ENCODE results near the gene YWHAB.
"Not testable (repeated sequence)": the region's sequence is repeated elsewhere in the genome, so short reads cannot be mapped to it uniquely, and the experiment has no call there.

DNA sequence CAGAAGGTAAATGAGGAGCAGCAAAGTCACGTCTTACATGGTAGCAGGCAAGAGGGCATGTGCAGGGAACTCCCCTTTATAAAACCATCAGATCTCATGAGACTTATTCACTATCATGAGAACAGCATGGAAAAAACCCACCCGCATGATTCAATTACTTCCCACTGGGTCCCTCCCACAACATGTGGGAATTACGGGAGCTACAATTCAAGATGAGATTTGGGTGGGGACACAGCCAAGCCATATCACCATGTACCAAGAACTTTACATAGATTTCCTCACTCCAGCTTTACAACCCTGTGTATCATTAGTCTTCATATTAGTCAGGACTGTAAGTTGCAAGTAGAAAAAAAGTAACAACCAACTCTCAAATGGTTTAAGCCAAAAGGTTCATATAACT lies 21.0 kb upstream of the YWHAB start:
- TF ChIP-seq SP1 (CRISPR knock-in tag; conservative IDR thresholded peaks at IDR 0.05); CREB1 (CRISPR knock-in tag; IDR thresholded peaks at IDR 0.05); NFYB (CRISPR knock-in tag; conservative IDR thresholded peaks at IDR 0.05; ENCODE audit: low read depth); ATF3 (CRISPR knock-in tag; conservative IDR thresholded peaks at IDR 0.05); CTCF (IDR thresholded peaks at IDR 0.05); CREM (CRISPR knock-in tag; IDR thresholded peaks at IDR 0.05); CBFB (CRISPR knock-in tag; IDR thresholded peaks at IDR 0.05; ENCODE audit: low read depth); TCF7 (CRISPR knock-in tag; IDR thresholded peaks at IDR 0.05; ENCODE audit: low read depth); E2F4 (CRISPR knock-in tag; IDR thresholded peaks at IDR 0.05; ENCODE audit: borderline replicate concordance, low read depth); ESRRA (CRISPR knock-in tag; IDR thresholded peaks at IDR 0.05; ENCODE audit: borderline replicate concordance): not testable (repeated sequence)
- TF ChIP-seq, protein P1, sequence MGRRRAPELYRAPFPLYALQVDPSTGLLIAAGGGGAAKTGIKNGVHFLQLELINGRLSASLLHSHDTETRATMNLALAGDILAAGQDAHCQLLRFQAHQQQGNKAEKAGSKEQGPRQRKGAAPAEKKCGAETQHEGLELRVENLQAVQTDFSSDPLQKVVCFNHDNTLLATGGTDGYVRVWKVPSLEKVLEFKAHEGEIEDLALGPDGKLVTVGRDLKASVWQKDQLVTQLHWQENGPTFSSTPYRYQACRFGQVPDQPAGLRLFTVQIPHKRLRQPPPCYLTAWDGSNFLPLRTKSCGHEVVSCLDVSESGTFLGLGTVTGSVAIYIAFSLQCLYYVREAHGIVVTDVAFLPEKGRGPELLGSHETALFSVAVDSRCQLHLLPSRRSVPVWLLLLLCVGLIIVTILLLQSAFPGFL (CRISPR knock-in tag; IDR thresholded peaks at IDR 0.05; ENCODE audit: borderline replicate concordance), result not testable (repeated sequence)
- TF ChIP-seq, protein P2, sequence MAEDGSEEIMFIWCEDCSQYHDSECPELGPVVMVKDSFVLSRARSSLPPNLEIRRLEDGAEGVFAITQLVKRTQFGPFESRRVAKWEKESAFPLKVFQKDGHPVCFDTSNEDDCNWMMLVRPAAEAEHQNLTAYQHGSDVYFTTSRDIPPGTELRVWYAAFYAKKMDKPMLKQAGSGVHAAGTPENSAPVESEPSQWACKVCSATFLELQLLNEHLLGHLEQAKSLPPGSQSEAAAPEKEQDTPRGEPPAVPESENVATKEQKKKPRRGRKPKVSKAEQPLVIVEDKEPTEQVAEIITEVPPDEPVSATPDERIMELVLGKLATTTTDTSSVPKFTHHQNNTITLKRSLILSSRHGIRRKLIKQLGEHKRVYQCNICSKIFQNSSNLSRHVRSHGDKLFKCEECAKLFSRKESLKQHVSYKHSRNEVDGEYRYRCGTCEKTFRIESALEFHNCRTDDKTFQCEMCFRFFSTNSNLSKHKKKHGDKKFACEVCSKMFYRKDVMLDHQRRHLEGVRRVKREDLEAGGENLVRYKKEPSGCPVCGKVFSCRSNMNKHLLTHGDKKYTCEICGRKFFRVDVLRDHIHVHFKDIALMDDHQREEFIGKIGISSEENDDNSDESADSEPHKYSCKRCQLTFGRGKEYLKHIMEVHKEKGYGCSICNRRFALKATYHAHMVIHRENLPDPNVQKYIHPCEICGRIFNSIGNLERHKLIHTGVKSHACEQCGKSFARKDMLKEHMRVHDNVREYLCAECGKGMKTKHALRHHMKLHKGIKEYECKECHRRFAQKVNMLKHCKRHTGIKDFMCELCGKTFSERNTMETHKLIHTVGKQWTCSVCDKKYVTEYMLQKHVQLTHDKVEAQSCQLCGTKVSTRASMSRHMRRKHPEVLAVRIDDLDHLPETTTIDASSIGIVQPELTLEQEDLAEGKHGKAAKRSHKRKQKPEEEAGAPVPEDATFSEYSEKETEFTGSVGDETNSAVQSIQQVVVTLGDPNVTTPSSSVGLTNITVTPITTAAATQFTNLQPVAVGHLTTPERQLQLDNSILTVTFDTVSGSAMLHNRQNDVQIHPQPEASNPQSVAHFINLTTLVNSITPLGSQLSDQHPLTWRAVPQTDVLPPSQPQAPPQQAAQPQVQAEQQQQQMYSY (CRISPR knock-in tag; IDR thresholded peaks at IDR 0.05), result not testable (repeated sequence)
- TF ChIP-seq, protein P3, sequence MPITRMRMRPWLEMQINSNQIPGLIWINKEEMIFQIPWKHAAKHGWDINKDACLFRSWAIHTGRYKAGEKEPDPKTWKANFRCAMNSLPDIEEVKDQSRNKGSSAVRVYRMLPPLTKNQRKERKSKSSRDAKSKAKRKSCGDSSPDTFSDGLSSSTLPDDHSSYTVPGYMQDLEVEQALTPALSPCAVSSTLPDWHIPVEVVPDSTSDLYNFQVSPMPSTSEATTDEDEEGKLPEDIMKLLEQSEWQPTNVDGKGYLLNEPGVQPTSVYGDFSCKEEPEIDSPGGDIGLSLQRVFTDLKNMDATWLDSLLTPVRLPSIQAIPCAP (CRISPR knock-in tag; IDR thresholded peaks at IDR 0.05), result not testable (repeated sequence)

Measured in WTC11 (cell line).